C4-2B (cell line): ENCODE data around the gene SUSD1.

Experiments
- H3K27ac ChIP-seq: fragments of 450-650 bp; 2 replicates; pipeline ENCODE4 v1.5.1; 2017
- ZFX ChIP-seq: fragments of 450-650 bp; IDR thresholded peaks from 2 replicates; pipeline ENCODE4 v1.6.1; 2017
- TF ChIP-seq, protein P1 (sequence below): fragments of 450-650 bp; conservative IDR thresholded peaks from 2 replicates; pipeline ENCODE4 v1.5.1; 2017; ENCODE audit warnings: mild to moderate bottlenecking

SUSD1 gene

DNA sequence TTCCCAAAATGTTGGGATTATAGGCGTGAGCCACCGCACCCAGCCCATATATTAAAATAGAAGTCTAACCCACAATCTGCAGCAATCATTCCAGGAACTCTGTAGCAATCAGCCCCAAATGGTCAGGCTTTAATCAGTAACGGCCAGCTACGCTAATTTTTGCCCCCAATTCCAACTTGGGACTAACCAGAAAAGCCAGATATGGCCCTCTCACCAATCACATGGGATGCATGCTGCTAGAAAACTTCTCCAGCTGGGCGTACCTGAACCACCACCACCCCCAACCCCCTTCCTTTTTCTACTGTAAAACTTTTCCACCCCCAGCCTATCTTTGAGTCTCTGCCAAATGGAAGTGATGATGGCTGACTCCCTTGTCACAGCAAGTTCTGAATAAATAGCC is 4.1 kb downstream of the SUSD1 start:
- peak overlapping the region; percentile 41 for H3K27ac ChIP-seq
- TF ChIP-seq, protein P1, sequence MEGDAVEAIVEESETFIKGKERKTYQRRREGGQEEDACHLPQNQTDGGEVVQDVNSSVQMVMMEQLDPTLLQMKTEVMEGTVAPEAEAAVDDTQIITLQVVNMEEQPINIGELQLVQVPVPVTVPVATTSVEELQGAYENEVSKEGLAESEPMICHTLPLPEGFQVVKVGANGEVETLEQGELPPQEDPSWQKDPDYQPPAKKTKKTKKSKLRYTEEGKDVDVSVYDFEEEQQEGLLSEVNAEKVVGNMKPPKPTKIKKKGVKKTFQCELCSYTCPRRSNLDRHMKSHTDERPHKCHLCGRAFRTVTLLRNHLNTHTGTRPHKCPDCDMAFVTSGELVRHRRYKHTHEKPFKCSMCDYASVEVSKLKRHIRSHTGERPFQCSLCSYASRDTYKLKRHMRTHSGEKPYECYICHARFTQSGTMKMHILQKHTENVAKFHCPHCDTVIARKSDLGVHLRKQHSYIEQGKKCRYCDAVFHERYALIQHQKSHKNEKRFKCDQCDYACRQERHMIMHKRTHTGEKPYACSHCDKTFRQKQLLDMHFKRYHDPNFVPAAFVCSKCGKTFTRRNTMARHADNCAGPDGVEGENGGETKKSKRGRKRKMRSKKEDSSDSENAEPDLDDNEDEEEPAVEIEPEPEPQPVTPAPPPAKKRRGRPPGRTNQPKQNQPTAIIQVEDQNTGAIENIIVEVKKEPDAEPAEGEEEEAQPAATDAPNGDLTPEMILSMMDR = no peak
- TF ChIP-seq ZFX = no peak

DNA sequence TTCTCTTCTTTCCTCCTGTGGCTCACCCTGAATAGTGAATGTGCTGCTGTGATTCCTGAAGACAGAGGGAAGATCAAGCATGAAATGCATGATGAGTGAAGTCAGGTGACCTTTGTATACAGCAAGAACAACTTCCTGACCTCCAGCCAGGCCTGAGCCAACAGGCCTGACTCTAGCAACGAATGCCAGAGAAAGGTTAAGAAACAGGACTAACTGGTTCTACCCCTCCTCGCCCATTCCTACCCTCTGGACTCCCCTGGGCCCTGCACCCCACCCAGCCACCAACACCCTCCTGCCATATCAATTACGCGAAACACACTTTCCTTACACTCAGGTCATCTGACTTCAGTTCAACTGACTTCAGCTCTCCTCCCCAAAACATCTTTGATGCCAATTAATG is 4.9 kb downstream of the SUSD1 start:
- TF ChIP-seq ZFX = no peak
- TF ChIP-seq, protein P1 = no peak
- H3K27ac ChIP-seq = peak overlapping the region; percentile 41

DNA sequence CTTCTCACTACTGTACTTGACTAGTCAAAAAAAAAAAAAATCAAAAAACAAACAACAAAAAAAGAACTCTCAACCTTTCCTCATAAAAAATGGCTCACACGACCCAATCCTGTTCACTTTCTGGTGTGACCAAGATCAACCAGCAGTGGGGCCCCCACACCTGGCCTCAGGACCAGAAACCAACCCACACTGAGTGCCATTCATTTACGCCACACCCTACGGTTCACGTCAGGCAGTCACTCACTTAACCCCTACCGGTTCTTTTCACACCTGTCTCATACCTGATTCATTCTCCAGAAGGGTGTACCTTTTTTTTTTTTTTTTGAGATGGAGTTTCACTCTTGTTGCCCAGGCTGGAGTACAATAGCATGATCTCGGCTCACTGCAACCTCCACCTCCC is 5.7 kb downstream of the SUSD1 start:
- no peak for TF ChIP-seq ZFX
- TF ChIP-seq, protein P1 = no peak
- H3K27ac ChIP-seq = 0 out of 2 replicates have a peak overlapping the region, but pooled peaks have one; percentile 41

DNA sequence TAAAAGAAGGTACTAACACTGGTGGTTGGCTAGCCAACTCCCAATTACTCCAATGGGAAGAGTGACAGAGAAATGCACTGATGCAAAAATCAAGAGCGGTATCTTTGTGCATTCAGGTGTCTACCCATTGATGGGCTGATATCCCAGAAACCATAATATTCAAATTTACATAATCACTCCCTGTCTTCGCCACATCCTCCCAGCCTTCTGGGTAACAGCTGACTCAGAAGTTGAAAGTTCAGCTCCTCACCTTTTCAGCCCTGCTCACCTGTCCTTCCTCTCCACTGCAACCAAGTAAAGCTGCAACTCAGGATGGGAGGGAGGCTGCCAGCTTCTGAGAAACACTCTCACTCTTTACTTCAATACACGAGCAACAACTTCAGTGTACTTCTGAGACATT is 6.9 kb downstream of the SUSD1 start:
- no peak for TF ChIP-seq ZFX
- TF ChIP-seq, protein P1 = no peak
- H3K27ac ChIP-seq = no peak overlapping the region

DNA sequence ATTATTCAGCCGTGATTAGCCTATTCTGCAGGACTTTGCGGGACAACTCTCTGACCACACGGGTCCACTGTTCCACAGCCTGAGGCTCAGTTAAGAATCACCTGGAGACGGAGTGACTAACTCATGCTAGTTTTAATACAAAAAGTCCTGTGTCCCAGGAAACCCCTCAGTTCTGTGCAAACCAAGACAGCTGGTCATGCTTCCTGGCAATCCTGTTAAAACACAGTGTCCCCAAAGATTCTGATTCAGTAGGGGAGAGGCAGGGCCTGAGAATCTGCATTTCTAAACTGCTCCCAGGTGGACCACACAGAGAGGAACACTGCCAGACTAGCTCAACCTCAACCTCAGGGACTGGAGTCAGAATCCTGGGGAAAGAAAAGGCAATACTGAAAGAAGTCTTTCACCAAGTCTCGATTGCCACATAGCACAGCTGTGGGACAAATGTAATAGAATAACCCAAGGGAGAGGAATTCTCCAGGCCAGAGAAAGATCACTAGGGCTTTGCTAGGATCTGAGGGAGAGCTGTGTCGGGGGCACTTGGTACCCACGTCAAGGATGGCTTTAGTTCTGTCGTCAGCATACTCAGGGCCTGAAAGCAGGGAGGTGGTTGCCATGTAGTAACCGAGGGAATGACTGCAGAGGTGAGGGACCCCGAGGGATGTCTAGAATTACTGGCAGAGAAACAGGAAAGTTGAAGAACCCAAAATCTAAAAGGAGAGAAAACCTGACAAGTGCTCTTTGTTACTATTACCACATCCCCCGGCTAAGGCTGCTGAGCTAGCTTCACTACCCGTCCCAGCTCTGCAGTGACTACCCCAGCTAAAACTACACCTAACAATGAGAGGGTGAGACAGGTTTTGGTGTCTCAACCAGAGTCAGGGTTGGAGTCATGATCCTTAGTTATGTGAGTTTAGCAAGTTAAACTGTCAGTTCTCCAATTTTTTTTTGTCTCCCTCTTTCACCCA is 8.6 kb downstream of the SUSD1 start:
- no peak for TF ChIP-seq ZFX
- TF ChIP-seq, protein P1 = no peak
- H3K27ac ChIP-seq = no peak overlapping the region

DNA sequence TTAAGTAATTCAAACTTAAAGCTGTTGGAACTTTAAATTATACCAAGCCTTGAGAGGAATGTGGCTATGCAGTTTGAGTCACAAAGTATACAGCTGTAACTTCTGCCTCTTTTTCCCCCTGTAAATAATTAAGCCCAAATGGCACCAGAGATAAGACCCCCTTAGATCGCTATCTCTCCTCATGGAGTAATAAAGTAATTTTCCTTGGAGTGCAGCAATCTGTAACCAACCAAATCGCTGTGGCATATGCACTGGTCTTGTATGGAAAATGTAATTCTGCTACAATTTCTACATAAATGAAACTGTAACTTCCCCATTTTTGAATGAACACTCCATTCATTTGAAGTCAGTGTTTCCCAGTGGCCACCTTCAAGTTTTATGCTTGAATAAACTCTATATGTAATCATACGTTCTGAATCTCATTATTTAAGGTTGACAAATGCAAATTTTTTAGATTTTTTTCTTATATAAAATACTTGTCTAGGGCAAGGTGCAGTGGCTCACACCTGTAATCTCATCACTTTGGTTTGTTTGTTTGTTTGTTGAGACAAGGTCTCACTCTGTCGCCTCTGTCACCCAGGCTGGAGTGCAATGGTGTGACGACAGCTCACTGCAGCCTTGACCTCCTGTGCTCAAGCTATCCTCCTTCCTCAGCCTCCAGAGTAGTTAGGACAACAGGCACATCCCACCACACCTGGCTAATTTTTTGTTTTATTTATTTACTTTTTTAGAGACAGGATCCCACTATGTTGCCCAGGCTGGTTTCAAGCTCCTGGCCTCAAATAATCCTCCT is 12.3 kb downstream of the SUSD1 start:
- no peak overlapping the region for H3K27ac ChIP-seq
- TF ChIP-seq, protein P1 = no peak
- no peak for TF ChIP-seq ZFX

DNA sequence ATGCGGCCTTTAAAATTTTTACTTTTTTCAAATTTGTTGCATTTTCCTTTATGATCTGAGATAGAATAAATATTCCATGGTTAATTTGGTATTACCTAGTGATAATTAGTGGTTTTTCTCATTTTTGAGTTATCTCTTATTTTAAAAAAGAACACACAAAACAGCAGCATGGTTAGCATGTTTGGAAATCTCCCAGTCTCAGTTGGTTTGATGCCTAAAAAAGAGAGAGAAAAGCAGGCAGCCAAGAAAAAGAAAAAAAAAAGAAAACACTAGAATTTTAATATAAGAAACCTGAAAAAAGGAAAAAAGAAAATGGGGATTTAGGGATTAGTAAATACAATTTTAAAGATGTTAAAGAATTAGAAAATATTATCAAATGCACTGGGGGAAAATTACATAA is 15.3 kb downstream of the SUSD1 start:
- TF ChIP-seq, protein P1 = no peak
- TF ChIP-seq ZFX = no peak
- no peak overlapping the region for H3K27ac ChIP-seq
